NCI-H1048 (cell line): ENCODE results near the gene KBTBD13.
"Not testable (repeated sequence)": the region's sequence is repeated elsewhere in the genome, so short reads cannot be mapped to it uniquely, and the experiment has no call there.

Source experiments
- DNase-seq: peaks from one replicate; lab custom pipeline; 2025; lab: John Stamatoyannopoulos, UW

KBTBD13 gene

GRCh38 chr15:65069779-65070546 is 6.6 kb upstream of the KBTBD13 start:
- DNase-seq: no peak

- DNase-seq: no peak
Measured at GRCh38 chr15:65071381-65071811, 5.2 kb upstream of the KBTBD13 start.

DNA sequence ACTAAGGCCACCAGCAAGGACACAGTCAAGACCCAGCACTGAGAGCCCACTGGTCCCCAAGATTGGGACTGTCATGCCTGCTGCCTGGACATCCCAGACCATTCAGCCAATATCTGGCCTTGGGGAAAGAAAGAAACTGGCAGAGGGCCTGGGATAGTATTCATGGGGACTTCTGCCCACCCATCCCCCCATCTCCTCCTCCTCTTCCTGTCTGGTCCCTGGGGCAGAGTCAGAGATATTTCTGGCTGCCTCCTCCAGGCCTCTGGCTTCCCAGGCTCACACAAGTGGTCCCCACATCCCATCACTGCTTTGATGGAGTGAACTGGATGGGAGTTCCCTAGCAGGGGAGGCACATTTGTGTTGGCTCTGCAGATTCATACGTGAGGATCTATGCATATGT is 4.5 kb upstream of the KBTBD13 start:
- DNase-seq: no peak

GRCh38 chr15:65072617-65073016 is 3.9 kb upstream of the KBTBD13 start:
- DNase-seq: no peak

DNA sequence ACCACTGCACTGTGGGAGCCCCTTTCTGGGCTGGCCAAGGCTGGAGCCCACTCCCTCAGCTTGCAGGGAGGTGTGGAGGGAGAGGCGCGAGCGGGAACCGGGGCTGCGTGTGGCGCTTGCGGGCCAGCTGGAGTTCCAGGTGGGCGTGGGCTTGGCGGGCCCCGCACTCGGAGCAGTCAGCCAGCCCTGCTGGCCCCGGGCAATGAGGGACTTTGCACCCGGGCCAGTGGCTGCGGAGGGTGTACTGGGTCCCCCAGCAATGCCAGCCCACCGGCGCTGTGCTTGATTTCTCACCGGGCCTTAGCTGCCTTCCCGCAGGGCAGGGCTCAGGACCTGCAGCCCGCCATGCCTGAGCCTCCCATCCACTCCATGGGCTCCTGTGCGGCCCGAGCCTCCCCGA is 1.6 kb upstream of the KBTBD13 start:
- DNase-seq: not testable (repeated sequence)

DNA sequence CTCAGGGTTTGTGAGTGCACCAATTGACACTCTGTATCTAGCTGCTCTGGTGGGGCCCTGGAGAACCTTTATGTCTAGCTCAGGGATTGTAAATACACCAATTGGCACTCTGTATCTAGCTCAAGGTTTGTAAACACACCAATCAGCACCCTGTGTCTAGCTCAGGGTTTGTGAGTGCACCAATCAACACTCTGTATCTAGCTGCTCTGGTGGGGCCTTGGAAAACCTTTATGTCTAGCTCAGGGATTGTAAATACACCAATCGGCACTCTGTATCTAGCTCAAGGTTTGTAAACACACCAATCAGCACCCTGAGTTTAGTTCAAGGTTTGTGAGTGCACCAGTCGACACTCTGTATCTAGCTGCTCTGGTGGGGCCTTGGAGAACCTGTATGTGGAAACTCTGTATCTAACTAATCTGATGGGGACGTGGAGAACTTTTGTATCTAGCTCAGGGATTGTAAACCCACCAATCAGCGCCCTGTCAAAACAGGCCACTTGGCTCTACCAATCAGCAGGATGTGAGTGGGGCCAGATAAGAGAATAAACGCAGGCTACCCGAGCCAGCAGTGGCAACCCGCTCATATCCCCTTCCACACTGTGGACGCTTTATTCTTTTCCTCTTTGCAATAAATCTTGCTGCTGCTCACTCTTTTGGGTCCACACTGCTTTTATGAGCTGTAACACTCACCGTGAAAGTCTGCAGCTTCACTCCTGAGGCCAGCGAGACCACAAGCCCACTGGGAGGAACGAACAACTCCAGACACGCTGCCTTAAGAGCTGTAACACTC is 745 bp upstream of the KBTBD13 start:
- DNase-seq: not testable (repeated sequence)

GRCh38 chr15:65077291-65077980 is 890 bp downstream of the KBTBD13 start:
- no peak for DNase-seq

DNA sequence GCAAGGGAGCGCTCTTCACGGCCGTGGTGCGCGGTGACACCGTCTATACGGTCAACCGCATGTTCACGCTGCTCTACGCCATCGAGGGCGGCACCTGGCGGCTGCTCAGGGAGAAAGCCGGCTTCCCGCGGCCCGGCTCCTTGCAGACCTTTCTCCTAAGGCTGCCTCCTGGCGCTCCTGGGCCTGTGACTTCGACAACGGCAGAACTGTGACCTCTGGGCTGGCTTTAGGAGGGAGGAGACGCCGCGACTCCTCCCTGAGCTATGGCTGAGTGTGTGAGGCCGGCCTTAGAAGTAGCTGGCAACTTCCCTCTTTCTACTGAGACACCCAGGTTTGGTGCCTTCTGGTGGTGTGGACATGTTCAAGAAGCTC is 1.4 kb downstream of the KBTBD13 start:
- no peak for DNase-seq

DNA sequence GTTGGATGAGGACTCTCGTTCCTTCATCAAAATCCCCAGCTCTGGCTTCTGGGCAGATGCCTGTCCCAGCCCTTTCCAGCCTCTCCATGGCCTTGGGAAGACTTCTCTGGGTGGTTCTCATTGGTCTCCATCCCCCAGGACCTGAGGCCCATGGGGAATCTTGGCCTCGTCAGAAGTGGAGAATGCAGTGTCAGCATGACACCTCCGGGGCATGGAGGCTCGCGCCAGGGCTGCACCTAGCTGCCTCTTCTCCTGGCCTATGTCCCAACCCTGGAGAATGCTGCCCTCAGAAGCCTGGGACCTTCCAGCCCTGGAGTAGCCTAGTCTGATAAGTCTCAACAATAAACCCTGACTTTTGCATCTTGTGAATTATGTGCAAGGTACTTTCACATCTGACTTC is 3.0 kb downstream of the KBTBD13 start:
- no peak for DNase-seq

GRCh38 chr15:65081270-65081669 is 4.7 kb downstream of the KBTBD13 start:
- DNase-seq: no peak

- DNase-seq: no peak
Measured at GRCh38 chr15:65081758-65082157, 5.2 kb downstream of the KBTBD13 start.

- no peak for DNase-seq
Measured at GRCh38 chr15:65082303-65082953, 5.9 kb downstream of the KBTBD13 start.

GRCh38 chr15:65083262-65083701 is 6.7 kb downstream of the KBTBD13 start:
- no peak for DNase-seq

DNA sequence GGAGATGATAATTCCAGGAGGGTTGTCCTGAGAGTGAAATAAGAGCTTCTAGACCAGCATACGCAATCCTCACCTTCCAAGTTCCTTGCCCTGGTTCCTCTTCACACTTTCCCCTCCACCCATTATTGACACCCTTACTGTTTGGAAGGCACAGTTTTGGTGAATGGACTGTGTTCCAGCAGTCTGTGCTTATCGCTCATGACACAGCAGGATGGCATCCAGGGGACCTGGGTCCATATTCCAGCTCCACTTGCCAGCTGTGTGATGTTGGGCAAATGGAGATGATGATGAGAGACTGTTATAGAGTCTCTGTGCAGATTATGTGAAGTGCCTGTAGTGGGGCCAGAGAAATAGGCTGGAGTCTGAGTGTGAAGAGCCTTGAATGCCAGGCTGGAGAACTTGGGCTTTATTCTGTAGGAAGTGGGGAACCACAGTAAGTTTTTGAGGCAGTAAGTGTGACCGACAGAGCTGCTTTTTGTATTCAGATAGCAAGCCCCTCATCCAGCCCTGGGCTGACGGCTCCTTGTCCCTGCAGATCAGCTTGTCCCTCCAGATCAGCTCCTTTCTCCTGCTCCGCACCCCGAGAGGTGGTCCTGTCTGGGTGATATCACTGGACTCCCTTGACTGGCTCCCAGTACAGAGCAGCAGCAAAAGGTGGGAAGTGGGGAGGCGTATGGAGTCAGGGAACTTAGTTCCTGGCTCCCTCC is 8.1 kb downstream of the KBTBD13 start:
- DNase-seq: no peak

- no peak for DNase-seq
Measured at GRCh38 chr15:65085207-65085753, 8.7 kb downstream of the KBTBD13 start.

GRCh38 chr15:65085990-65086679 is 9.6 kb downstream of the KBTBD13 start:
- DNase-seq: no peak

DNA sequence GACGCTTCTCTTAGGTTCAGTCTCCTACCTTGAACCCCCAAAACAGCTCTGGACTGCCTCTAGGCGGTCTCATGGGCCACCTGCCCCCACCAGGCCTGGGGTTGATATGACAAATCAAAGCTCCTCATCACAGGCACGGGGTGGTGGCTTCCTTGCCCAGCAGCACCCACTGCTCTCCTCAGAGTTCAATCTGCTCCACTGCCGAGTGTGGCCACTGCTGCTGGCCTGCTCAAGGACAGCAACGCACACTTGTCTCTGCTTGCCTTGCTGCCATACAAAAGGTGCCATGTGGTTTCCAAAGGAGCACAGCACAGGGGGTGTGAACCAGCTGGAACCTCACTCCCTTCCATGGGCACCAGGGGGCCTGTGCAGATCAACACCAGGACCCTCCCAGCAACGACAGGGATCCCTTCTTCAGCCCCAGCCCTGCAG is 10.2 kb downstream of the KBTBD13 start:
- DNase-seq: no peak

DNA sequence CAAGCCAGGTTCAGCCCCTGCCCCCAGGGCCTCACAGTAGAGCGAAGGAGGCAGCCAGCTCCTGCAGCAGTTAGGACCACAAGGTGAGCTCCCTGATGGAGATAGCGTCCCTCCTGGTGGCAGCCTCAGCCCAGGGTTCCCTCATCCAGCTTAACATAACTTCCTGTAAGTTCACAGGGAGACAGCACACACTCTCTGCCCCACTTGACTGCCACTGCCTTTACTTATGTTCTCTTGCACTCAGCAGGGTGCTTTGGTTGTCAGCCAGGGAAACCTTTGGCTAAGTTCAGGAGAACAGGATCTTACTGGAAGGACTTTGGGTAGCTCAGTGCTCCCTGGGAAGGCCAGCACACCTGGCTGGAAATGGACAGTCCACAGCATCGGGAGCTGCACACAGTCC is 10.9 kb downstream of the KBTBD13 start:
- no peak for DNase-seq

GRCh38 chr15:65087873-65088642 is 11.5 kb downstream of the KBTBD13 start:
- no peak for DNase-seq

GRCh38 chr15:65088643-65089021 is 12.1 kb downstream of the KBTBD13 start:
- DNase-seq: no peak
